CD4-positive, alpha-beta T cell treated with Interleukin-12 subunit alpha and Interleukin-12 subunit beta, for 1 hour (primary cell): ENCODE data around the gene ACSS3.
"Not testable (repeated sequence)": the region's sequence is repeated elsewhere in the genome, so short reads cannot be mapped to it uniquely, and the experiment has no call there.

Source experiments
- DNase-seq: peaks from one replicate; pipeline ENCODE4 v3.0.0-alpha.2; 2020

The ACSS3 gene

GRCh38 chr12:81077686-81078441 lies at the start of gene ACSS3:
TSS of gene ACSS3 (plus strand) at chr12:81078079. CDS start at chr12:81078121, 42 bp downstream.
- no peak for DNase-seq

- no peak for DNase-seq
Measured at GRCh38 chr12:81034926-81035325, 43.0 kb upstream of the ACSS3 start.

GRCh38 chr12:81039231-81039630 lies 38.6 kb upstream of the ACSS3 start:
- DNase-seq = no peak

- no peak for DNase-seq
Measured at GRCh38 chr12:81043979-81044740, 33.7 kb upstream of the ACSS3 start.

- not testable (repeated sequence) for DNase-seq
Measured at GRCh38 chr12:81064971-81065370, 12.9 kb upstream of the ACSS3 start.

GRCh38 chr12:81070846-81071245 lies 7.0 kb upstream of the ACSS3 start:
- no peak for DNase-seq

DNA sequence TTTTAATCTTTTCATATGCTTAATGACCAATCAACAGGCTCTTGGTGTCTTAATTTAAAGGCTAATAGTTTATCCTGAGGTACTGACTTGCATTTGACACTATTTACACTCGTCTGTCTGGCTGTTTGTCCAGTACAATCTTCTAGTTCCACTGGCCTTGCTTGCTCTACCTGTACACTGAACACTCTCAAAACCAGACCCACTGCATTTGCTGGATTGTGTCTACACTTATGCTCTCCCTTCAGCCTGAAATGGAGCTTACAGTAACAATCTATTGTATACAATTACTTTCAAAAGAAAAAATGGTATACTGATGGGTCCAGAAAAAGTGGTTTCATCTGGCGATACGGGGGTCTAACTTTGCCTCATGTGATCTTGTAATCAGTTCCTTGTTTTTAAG lies 2.3 kb upstream of the ACSS3 start:
- DNase-seq = no peak

DNA sequence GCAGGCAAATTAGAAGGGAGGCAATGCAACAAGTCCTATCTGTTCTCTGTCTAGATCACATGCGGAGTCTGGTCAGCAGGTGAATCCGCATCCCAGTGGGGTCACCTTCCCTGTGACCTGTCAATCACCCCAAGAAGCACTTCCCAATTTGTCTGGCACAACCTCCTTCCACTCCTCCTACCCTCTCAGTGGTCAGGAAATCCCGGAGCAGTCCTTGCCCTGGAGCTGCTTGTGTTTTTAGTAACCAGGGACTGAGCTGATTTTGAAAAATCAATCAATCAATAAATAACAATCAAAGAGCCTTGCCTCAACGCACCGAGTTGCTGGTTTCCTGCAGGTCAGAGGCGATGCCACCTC lies 572 bp upstream of the ACSS3 start:
- DNase-seq = no peak

DNA sequence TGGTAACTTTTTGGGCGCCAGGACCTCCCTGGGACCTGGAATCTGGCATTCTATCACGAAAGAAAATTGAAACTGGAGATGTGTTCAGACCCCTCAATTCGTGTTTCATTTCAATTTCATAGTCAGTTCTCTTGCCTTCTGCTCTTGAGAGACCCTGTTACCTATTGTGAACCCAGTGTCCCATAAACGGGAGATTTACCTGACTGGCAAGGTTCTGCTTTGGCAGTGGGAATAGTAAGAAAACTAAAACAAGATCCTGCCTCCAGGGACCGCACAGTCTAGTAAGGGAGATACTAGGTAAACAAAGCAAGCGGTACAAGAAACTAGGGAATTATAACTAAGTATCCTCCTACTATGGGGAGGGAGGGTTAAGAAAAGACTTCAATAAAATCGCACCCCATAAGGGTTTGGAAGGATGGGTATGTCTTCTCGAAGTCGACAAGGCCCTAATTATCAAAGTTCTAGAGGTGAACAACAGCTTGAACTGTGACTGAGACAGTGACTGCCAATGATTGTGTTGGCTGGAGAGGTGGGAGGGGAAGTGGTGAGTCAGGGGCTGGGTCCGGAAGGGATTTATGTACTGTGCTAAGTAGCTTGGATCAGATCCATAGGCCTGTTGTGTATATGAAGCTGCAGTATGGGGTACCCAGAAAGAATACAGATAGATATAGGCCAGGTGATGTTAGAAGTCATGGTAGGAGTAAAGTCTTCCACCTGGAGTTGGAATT lies 754 bp downstream of the ACSS3 start:
- no peak for DNase-seq

DNA sequence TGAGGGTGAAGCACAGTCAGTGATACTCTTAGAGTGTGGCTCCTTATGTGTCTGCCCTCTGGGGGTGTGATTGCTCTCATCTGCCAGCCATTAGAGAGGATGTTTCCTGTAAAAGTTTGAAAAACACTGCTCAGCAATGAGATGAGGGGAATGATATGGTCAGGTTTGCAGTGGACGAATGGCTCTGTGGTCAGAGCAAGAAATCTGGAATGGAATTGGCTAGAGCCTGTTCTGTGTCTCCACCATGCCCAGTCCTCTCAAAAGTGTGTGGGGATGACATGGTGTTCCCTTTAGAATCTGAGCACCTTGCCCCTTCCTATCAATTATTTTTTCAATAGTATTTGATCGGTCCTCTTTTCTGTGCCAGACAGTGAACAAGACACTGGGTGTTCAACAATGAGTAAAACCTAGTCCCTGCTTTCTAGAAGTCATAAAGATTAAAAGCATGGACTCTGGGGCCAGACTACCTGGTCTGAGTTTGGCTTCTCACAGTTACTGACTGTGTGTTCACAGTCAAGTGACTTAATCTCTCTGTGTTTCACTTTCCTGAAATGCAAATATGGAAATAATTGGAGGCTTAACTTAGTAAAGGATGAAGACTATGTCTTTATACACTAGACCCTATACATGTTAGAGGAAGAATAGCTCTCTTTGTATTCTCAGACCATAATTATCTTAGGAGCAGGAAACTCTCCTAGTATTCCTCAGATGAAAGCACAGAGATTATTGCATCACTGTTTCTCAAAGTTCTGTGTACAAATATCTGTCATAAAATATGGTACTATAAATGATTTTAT lies 1.6 kb downstream of the ACSS3 start:
- DNase-seq = no peak

DNA sequence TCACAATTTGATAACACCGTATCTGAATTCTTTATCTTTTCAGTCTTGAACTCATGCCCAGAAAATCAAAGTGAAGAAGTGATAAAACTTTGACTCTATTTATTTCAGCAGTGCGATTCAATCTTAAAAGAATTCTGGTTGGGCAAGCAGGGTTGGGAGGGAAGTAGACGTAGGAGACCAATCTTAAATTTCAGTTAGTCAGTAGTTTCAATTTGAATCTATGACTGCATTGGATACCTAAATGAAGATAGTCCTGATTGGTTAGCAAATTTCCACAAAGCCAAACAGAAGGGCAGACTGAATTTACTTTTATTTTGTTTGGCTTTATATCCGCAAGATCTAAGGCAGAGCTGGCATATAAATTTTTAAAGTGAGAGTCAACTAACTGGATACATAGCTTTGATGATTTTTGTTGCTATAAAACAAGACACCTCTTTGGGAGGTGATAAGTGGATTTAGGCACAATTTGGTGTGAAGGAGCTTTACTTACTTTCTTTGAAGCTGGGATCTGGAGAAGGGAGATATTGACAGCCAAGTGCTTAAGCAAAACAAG lies 2.6 kb downstream of the ACSS3 start:
- DNase-seq = no peak

- DNase-seq = no peak
Measured at GRCh38 chr12:81081726-81082125, 3.8 kb downstream of the ACSS3 start.

GRCh38 chr12:81083018-81083417 lies 5.1 kb downstream of the ACSS3 start:
- DNase-seq = no peak

GRCh38 chr12:81083906-81084513 lies 6.1 kb downstream of the ACSS3 start:
- no peak for DNase-seq

DNA sequence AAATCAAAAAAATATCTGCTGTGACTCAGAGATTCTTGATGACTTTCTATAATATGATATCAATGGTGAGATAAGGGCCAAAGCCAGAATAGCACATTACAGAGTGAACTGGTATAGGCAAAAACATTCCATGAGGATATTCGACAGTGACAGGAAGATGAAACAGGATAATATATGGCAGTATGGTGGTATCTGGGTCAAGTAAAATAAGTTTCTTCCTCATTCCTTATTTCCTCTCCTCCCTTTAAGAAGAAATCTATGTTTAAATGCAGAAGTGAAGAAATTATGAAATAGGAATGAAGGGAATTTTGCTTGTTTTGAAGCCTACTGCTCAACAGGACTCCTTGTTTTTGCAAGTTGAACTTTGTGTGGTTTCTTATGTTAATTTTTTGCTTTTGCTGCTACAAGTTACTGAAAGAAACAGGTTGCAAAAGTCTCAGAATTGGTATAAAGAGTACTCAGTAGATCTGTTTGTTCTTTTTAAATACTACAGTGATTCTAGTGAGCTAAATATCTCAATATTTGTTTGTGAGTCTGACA lies 7.0 kb downstream of the ACSS3 start:
- DNase-seq = no peak

DNA sequence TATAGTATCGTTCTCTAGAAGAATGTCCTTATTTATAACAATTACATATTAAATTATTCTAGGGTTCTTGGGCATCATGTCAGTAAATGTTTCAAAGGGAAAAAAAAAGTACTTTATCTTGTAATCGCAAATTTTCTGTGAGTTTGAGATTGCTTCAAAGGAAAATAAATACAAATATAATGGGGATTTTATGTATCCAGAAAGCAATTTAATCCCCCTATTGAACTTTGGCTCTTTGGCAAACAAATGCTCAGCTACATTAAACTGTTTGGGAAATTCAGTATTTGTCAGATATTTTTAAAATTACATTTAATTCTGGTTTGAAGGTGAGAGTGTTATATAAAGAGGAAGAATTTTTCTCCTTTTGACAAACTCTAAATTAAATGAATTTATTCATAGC lies 8.0 kb downstream of the ACSS3 start:
- DNase-seq = no peak

- DNase-seq = no peak
Measured at GRCh38 chr12:81086342-81086741, 8.5 kb downstream of the ACSS3 start.

DNA sequence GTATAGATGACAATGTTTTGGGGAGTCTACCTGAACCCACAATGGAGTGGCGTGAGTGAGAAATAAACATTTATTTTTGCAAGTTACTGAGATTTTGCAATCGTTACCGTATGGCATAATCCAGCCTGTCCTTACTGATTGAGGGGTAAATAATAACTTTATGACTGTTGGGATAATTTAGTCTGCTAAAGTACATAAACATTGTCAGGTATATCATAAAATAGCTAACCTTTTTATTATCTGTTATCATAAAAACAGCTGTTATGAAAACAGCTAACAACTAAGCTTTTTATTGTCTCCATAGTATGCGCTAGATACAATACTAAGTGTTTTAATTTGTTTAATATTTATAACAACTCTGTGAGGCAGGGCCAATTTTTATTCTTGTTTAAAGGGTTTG lies 10.3 kb downstream of the ACSS3 start:
- no peak for DNase-seq

- DNase-seq = no peak
Measured at GRCh38 chr12:81089412-81089811, 11.5 kb downstream of the ACSS3 start.

DNA sequence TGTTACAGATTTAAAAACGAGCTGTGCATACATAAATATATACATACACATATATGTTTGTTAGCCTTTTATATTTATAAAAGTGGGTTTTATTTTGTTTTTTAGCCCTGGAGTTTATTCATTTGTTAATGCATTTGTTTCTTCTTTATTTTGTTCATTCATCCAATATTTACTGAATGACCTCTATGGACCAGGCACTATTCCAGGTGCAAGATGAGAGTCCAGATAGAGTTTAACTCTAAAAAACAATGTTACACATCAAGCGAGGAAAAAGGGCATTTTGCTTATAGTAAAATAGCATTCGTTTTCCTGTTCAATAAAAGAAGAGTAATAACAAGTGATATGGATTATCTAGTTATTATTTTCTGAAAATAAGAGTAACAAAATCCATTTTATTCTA lies 14.2 kb downstream of the ACSS3 start:
- no peak for DNase-seq

- no peak for DNase-seq
Measured at GRCh38 chr12:81094718-81095360, 17.0 kb downstream of the ACSS3 start.
